GM18508 (cell line): ENCODE results near the gene LHX4.
"Not testable (repeated sequence)": the region's sequence is repeated elsewhere in the genome, so short reads cannot be mapped to it uniquely, and the experiment has no call there.

Experiments used
- ATAC-seq: cut with Tn5 transposase; IDR thresholded peaks from one replicate; pipeline ENCODE4 v1.9.1; 2021; ENCODE audit warnings: moderate number of reproducible peaks; ENCODE audit not compliant: insufficient read depth, unreplicated experiment

The LHX4 gene

DNA sequence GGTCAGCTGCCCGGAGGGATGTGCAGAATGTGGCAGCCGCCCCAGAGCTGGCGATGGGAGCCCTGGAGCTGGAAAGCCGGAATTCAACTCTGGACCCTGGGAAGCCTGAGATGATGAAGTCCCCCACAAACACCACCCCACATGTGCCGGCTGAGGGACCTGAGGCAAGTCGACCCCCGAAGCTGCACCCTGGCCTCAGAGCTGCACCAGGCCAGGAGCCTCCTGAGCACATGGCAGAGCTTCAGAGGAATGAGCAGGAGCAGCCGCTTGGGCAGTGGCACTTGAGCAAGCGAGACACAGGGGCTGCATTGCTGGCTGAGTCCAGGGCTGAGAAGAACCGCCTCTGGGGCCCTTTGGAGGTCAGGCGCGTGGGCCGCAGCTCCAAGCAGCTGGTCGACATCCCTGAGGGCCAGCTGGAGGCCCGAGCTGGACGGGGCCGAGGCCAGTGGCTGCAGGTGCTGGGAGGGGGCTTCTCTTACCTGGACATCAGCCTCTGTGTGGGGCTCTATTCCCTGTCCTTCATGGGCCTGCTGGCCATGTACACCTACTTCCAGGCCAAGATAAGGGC, 33.5 kb upstream of the LHX4 start:
- no peak for ATAC-seq

DNA sequence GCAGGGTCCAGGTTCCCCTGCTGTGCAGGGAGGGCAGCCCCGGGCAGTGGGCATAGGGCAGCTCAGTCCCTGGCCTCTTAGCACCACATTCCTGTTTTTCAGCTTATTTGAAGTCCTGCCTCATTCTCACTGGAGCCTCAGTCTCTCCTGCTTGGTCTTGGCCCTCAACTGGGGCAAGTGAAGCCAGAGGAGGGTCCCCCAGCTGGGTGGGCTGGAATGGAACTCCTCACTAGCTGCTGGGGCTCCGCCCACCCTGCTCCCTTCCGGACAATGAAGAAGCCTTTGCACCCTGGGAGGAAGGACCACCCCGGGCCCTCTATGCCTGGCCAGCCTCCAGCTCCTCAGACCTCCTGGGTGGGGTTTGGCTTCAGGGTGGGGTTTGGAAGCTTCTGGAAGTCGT, 32.8 kb upstream of the LHX4 start:
- ATAC-seq = no peak

DNA sequence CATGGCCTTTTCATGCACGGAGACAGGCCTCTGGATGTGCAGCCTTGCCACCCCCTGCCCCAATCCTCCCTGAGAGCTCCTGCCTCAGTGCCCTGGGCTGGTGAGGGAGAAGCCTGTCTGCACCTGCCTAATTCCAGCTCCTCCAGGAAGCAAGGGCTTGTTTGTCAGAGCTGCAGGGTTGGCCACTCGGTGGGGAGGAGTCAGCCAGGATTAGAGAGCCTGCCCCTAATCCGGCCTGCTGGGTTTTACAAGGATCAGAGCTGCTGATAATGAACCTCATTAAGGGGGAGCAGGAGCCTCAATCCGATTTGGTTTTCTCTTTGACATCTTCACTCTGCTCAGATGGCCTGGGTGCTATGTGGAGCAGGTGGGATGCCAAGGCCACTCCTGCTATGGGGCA, 31.9 kb upstream of the LHX4 start:
- ATAC-seq = no peak

DNA sequence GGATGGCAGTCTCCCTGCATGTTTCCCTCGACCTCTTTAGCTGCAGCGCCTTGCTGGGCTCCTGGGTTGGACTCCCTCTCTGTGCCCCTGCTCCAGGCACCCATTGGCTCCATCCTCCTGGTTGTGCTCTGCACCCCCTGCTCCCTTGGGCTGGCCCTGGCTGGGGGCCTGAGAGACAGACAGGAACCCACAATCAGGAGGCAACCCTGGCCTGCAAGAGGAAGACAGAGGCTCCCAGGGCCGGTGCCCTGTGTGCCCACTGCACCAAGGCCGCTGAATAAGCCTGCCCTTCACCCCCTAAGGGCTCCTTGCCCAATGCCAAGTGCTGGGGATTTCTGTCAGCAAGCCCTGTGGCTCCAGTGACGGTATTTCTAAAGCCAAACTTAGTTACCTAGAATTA, 31.5 kb upstream of the LHX4 start:
- no peak for ATAC-seq

DNA sequence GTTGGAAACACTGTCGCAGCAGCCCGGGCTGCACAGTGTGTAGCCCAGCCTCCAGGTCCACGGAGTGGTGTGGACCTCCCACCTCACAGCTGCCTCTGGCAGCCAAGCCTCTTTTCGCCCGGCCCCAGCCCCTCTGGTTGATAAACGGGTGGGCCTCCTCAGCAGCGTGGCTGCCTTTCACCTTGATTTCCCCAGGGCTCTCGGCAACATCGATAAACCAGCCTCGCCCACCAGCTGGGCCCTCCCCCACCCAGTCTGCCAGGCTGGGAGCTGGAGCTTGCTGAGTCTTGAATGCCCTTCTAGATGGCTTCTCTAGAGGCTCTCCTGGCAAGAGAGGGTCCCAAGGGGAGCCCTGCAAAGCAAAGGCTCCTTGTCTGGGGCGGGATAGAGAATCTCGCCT, 31.0 kb upstream of the LHX4 start:
- ATAC-seq = no peak

DNA sequence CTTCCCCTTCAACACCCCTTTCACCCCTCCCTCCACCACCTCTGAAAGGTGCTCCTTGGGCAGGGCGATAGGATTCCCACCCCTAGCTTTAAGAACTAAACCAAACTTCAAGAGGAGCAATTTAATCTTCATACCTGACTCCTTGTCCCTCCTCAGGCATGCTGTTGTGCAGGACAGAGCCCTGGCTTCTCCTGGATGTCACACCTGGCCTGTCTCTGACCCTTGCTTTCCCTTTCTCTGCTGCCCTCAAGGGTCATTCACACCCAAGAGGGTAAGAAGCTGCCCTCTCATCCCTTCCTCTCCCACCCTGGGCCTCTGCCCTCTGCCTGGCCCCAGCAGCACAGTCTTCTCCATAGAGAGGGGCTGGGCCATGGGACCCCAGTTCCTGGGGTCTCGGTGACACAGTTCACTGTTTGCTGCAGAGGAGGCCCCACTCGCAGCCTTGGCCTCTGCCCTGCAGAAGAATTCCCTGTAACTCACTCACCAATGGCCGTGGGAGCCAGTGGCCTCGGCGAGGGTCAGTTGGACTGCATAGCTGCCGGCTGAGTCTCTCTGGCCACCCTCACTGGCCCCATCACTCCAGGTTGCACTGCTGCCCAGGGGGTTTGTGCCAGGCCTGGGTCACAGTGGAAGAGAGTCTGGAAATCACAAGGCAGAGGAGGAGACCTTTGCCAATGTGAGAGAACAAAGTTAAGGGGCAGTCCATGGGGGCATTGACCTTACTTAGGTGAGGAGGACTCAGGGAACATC, 28.4 kb upstream of the LHX4 start:
- no peak for ATAC-seq

DNA sequence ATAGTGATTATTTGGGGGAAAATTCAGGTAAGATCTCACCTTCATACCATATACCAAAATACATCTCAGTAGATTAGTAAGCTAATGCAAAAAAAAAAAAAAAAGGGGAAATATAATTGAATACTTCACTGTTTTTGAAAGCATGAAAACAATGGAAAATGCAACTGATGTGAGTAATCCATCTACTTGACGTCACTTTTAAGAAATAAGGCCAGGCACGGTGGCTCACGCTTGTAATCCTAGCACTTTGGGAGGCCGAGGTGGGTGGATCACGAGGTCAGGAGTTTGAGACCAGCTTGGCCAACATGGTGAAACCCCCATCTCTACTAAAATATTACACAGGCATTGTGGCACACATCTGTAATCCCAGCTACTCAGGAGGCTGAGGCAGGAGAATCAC, 27.5 kb upstream of the LHX4 start:
- not testable (repeated sequence) for ATAC-seq

DNA sequence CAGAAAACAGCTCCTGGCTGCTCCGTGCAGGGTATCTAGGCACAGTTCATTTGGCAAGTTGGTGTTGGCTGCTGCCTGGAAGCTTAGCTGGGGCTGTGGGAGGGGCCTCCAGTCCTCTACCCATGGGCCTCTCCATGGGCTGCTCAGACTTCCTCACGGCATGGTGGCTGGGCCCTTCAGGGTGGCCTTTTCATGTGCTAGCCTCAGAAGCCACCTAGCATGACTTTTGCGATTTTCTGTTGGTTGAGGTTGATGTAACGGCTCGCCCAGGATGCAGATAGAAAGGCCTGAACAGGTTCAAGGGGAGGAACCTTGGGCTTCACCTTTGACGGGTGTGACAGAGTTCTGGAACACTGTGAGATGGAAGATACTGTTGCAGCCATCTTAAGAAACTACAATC, 25.8 kb upstream of the LHX4 start:
- no peak for ATAC-seq

DNA sequence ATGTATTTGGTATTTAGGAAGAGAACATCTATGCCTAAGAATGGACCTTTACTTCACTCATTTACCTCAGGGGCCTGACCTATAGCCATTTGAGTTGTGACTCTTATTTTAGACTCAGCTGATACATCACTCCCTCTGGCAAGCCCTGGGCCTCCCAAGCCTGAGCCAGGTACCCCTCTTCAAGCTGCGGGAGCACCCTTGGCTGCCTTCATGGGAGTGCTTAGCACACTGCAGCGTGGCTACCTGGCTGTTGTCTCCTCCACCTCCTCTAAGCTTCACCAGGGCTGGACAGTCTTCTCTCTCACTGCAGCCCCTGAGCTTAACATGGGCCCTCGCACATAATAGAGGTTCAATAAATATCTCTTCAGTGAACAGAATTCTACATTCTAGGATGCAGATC, 23.5 kb upstream of the LHX4 start:
- no peak for ATAC-seq

DNA sequence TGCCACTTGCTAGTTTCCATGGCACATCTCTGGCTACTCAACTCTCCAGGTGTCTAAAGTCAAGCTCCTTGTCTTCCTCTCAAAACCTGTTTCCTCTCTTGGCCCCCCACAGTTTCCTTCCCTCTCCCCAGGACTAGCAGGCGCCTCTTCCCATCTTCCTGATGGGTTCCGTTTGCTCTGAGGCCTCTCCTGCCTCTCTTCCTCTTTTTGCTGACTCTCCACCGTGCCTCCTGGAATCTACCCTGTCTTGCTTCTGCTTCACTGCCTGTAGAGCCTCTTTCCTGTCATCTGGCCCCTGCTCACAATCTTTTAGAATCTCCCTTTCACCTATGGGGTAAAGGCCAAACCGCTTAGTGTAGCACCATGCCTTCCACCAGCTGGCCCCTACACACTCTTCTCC, 21.8 kb upstream of the LHX4 start:
- no peak for ATAC-seq

DNA sequence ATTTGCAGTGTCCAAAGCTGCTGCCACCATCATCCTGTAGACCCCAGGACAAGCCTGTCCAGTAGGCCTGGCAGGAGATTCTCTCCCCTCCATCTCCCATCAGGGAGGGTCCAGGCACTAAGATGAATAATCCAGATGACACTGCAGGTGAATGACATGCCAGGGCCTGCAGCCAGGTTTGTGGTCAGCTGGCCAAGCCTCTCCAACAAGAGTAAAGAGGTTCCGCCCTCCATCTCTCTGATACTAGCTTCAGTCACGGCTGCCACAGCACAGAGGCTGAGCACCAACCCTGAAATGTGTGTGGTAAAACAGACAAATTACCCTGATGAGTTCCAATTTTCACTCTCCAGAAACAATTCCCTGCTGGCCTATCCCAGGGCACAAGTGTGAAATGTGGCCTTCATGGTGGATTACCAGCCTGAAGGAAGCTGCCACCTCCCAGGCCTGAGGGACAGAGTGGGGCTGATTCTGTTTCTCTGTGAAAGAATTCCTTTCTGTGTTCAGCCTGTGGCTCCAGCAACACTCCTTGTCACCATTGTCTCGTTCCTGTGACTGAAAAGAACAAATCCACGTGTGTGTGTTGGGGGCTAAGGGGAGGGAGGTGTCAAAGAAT, 19.9 kb upstream of the LHX4 start:
- no peak for ATAC-seq

DNA sequence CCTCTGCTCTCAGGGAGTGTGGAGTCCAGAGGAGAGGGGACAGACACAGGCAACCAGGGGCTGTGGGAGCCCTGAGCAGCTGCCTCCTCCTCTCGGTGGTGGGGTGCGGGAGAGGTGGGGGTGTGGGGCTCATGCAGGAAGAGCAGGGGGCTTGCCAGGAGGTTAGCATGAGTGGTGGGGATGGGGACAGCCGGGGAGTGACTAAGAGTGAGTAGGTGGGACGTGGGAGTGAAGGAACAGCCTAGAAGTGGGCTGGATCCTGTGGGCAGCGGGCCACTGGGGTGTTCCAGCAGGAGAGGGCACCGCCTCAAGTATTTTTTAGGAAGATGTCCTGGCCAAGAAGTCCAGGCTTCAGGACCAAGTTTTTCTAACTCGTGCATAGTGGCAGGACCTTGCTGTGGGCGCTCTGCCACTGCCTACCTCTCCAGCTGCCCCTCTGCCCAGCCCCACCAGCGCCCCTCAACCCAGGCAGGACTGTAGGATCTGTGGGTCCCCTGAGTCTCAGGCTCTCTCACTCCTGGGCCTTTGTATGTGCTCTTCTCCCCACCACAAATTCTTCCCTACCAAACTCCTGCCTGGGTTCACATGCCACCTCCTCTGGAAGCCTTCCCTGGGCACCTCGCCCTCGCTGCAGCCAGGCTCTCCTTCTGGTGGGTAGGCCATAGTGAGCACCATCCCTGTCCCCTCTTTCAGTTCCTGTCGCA, 18.8 kb upstream of the LHX4 start:
- no peak for ATAC-seq

DNA sequence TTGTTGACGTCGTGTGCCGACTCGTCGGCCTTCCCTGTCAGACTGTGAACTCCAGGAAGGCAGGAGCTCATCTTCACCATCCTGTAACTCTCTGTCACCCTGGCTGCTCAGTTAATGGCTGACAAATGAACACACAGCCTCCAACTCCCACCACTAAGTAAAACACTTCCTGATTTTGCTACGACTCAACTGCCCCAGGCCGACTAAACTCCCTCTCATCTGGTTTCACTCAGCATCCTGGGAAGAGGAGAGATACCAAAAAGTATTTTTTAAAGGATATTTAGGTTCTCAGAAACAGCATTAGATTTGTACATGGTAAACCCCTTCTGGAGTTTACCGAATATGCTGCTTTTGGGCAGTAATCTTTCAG, 18.2 kb upstream of the LHX4 start:
- ATAC-seq = no peak

DNA sequence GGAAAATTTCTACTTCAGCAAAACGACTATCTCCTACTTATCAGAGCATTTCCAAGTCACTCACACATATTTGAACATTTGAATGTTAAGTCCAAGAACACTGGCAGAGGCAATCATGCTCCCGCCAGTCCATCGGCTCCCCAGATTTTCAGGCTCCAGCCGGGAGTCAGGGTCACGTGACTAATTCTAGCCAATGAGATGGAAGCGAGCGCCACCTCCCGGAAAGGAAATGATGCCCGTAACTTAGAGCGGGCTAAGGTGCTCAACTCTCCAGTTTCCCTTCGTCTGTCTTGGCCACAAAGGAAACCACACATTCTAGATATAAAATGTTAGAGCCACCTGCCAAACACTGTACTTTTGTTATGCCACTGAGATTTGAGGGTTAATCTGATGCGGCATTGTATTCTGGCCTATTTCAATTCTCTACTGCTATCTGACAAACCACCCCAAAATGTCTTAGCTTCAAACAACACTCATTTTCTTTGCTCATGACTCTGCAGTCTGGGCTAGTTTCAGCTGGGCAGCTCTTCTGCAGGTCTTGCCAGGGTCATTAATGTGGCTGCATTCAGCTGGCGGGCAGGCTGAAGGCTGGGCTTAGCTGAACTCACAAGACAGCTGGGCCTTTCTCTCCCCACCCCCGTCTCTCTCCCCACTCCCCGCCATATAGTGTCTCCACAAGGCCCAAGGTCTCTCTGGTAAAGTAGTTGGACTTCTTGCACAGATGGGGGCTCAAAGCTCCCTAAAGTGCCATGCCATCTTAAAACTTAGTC, 16.5 kb upstream of the LHX4 start:
- no peak for ATAC-seq

DNA sequence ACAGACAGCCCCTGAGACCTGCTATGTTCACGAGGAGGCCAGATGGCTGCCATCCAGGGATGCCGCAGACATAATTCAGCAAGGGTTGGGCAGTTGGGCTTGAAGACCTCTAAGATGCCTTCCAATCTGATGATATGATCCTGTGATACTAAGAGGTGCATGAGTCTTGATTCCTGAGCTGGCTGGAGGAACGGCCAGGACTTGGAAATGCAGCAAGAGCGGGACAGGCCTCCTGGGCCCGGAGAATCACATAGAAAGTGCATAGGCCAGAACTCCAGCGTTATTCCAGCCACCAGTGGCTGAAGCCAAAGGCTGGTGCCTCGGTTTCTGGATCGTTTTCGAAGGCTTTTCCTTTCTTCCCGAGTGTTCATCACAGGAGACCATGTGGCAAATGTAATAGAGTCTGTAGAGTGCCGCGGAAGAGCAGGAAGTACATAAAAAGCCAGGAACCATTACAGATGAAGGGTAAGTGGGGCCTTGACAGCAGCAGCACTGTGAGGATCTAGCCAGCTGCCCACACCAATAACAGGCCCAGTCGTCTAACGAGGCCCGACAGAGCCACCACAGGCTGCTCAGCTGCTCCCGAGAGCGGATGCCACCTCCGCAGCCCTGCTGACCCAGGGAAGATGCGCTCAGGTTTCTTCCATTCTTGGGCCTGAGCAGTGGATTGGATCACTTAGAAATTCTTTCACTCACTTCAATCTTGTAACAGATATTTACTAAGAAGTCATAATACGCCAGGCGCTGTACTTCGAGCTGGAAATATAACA, 14.0 kb upstream of the LHX4 start:
- ATAC-seq = no peak

DNA sequence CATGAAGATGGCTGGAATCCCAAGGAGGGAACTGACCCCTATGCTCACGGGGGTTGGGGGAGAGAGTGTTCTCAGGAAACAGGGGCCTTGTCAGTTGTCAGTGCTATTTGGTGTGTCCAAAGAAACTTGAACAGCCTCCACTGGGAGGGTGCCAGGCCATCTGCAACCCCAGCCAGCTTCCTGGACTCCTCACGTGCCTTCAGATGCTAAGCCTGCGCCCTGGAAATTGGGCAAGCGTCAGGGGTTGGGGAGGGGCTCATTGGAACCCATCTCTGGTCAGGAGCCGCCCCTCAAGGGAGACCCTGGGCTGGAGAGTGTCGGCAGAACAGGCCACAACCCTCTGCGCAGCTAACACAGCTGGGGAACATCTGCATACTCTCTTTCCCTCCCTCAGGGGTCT, 13.1 kb upstream of the LHX4 start:
- no peak for ATAC-seq

DNA sequence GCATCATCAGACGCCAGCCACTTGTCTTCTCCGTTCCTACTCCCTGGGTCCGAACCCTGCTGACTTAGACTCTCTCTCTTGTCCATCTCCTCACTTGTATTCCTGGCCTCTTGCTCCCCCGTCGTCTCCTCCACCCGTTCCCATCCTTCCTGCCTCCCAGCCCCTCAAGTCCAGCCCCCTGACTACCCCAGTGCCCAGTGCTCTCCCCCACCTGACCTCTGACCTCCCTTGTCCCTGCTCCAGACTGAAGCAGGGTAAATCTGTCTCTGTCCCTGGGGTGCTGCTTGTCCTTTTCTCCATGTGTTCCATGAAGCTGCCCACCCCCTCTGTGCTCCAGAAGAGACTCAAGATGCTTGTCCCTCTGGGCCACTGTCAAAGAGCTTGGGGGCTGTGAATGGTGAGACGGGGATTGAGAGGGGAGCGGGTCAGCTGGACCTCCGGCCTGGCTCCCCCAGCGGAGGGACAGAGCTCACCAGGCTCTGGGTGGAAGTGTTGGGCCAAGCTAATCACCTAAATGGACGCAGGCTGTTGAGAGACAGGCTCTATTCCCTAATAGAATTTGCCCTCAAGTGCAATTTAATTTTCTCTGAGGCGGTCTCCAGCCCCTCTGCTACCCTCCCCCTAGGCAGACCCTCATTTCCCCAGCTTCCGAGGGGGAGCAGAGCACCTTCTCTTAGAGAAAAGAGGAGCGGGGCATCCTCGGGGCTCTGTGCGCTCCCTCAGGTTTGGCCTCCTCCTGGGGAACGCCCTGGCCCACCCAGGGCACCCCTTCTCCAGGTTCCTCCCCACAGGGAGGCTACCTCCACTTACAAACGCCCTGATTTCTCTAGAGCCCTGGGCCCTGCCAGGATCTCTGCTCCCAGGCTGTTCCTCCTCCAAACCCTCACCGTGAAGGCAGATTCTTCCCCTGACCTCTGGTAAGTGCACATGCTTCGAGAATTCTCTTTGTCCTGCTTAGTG, 11.0 kb upstream of the LHX4 start:
- no peak for ATAC-seq

DNA sequence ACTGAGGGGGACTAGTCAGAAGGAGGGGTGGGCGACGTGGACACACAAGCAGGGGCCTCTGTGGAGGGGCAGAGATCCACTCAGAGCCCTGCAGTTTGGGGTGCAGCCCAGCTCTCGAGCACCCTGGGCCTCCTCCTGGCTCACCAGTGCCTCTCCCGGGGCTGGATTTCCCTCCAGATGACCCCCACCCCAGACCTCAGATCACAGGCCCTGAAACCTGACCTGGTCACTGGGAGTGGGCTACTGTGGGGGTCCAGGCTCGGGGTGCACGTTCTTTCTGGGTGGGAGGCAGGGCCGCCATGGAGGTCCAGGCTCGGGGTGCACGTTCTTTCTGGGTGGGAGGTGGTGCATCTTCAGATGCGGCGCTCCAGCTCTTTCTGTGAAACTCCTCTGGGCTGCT, 10.3 kb upstream of the LHX4 start:
- ATAC-seq = no peak

DNA sequence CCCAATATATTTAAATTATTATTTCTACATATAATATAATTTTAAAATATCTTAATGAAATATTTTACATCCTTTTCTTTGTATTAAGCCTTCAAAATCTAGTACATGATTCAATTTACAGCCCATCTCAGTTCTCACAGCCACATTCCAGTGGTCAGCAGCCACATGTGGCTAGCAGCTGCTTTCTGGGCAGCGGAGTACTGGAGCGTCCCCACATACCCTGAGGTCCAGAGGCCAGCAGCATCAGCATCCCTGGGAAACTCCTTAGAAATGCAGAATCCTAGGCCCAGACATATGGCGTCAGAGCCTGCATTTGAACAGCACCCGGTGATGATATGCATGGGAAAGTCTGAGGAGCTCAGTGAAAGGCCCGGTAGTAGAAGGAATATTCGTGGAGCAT, 8.6 kb upstream of the LHX4 start:
- no peak for ATAC-seq
